ENCODE measurements around the gene CCDC177.

DNA sequence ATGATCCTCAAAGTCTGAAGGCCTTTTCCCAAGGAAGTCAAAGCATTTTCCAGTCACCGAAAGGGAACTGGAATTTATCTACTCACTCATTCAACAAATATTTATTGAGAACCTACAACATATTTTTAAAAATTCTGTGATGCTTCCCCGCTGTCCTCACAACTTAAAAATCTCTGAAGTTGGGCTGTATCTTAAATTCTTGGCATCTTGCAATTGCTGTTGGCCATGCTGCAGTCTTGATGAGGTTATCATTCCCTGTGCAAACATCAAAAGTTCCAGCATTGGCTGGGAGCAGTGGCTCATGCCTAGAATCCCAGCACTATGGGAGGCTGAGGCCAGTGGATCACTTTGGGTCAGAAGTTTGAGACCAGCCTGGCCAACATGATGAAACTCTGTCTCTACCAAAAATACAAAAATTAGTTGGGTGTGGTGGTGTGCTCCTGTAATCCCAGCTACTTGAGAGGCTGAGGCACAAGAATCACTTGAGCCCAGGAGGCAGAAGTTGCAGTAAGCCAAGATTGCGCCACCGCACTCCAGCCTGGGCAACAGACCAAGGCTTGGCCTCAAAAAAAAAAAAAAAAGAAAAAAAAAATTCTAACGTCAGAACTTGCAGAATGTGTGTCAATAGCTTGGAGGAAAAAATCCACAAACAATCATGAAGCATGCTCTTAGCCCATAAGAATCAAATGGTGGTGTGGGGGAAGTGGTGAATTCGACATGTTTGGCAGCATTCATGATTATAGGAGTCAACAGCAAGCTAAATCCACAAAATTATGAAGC is 34.9 kb downstream of the CCDC177 start:
- TF ChIP-seq POLR2A (IDR thresholded peaks at IDR 0.05) = no peak
- TF ChIP-seq, protein P1, sequence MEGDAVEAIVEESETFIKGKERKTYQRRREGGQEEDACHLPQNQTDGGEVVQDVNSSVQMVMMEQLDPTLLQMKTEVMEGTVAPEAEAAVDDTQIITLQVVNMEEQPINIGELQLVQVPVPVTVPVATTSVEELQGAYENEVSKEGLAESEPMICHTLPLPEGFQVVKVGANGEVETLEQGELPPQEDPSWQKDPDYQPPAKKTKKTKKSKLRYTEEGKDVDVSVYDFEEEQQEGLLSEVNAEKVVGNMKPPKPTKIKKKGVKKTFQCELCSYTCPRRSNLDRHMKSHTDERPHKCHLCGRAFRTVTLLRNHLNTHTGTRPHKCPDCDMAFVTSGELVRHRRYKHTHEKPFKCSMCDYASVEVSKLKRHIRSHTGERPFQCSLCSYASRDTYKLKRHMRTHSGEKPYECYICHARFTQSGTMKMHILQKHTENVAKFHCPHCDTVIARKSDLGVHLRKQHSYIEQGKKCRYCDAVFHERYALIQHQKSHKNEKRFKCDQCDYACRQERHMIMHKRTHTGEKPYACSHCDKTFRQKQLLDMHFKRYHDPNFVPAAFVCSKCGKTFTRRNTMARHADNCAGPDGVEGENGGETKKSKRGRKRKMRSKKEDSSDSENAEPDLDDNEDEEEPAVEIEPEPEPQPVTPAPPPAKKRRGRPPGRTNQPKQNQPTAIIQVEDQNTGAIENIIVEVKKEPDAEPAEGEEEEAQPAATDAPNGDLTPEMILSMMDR (IDR thresholded peaks at IDR 0.05) = no peak

Measured in esophagus squamous epithelium (tissue), 4 donors.